Gastrocnemius medialis (tissue), 4 donors: Measurements from ENCODE around the gene TRIM28. TPM values are rescaled to one million over a fixed set of nuclear protein-coding genes. Genes with fewer than 3 reads are reported as not detected.
"Not testable (repeated sequence)": the region's sequence is repeated elsewhere in the genome, so short reads cannot be mapped to it uniquely, and the experiment has no call there.

Experiments used
- ATAC-seq, 2 donors: fragments of 150-250 bp; one replicate each; pipeline ENCODE4 v1.9.1; 2016
- DNase-seq, 2 donors: peaks; one replicate each; pipeline ENCODE4 v3.0.0-alpha.2; 2019
- H3K27ac ChIP-seq, 4 donors: fragments of 200-600 bp; sonication (generic); 1 replicate in 1 of 4; 2 replicates in 3 of 4; pipeline ENCODE4 v1.5.1; 2016 to 2018; ENCODE audit warnings: mild to moderate bottlenecking in 2 of 4, moderate library complexity in 1 of 4
- H3K27me3 ChIP-seq, 3 donors: fragments of 200-600 bp; sonication (generic) in 2 of 3; 1 replicate in 1 of 3; 2 replicates in 2 of 3; pipeline versions ENCODE4 v1.5.1 to v1.6.0; 2016 to 2019; ENCODE audit warnings: mild to moderate bottlenecking in 1 of 3, moderate library complexity in 1 of 3
- H3K36me3 ChIP-seq, 2 donors: fragments of 200-600 bp; sonication (generic) in 1 of 2; one replicate each; pipeline ENCODE4 v1.5.1; 2017 to 2018
- H3K4me1 ChIP-seq, 2 donors: fragments of 200-600 bp; sonication (generic) in 1 of 2; one replicate each; pipeline ENCODE4 v1.5.1; 2016 to 2017; ENCODE audit warnings: mild to moderate bottlenecking in 2 of 2
- H3K4me3 ChIP-seq, 4 donors: fragments of 200-600 bp; sonication (generic) in 3 of 4; 1 replicate in 1 of 4; 2 replicates in 3 of 4; pipeline ENCODE4 v1.5.1; 2016 to 2019; ENCODE audit warnings: mild to moderate bottlenecking in 2 of 4
- H3K9me3 ChIP-seq, 3 donors: fragments of 200-600 bp; sonication (generic) in 2 of 3; 1 replicate in 1 of 3; 2 replicates in 2 of 3; pipeline ENCODE4 v1.5.1; 2016 to 2019
- CTCF ChIP-seq, 5 experiments: fragments of 450-650 bp in 3 of 5; fragments of 200-600 bp in 2 of 5; sonication (generic) in 2 of 5; IDR thresholded peaks in 4 of 5; conservative IDR thresholded peaks in 1 of 5; 1 replicate in 4 of 5; 2 replicates in 1 of 5; pipeline ENCODE4 v1.5.1; 2016 to 2019; ENCODE audit warnings: antibody characterized with exemption in 5 of 5, mild to moderate bottlenecking in 3 of 5, moderate library complexity in 3 of 5
- POLR2A ChIP-seq, 2 donors: fragments of 450-650 bp; IDR thresholded peaks; one replicate each; pipeline ENCODE4 v1.6.1; 2017; ENCODE audit warnings: antibody characterized with exemption in 2 of 2, mild to moderate bottlenecking in 2 of 2, moderate library complexity in 2 of 2
- in situ Hi-C, 4 donors: fragments of 200-750 bp; cut with MboI; loops; one replicate each; pipeline versions ENCODE4 v1.15.0 to v1.8.0; 2017; ENCODE audit warnings: low sequenced_read_pairs in 4 of 4
- intact Hi-C: fragments of 100-400 bp; cut with DNase I; formaldehyde crosslinking; loops from one replicate; pipeline ENCODE4 v1.15.1; 2023; ENCODE audit warnings: low total_unique reads
- total RNA-seq, 4 donors: library from RNA; depleted of rRNA; stranded (reverse); fragments of >200 nt; gene quantifications; one replicate each; pipeline versions ENCODE4 v1.1.0 to v1.2.3, GENCODE V29; 2016

Gene TRIM28
- total RNA-seq, 4 donors from 2014 or later: 145 to 239 (median 191) TPM

GRCh38 chr19:58573658-58574164, 29.8 kb downstream of the TRIM28 start:
- in situ Hi-C loops (no loop called here), intact Hi-C loops (loop anchor here (1.0 kb wide), 3 partner anchors 14 to 29 kb away; partner anchors contain the start of genes CHMP2A and TRIM28)
- no peaks in the 10 kb centered on the region for H3K27me3 ChIP-seq
- DNase-seq (no peak), ATAC-seq (peak in 1 of 2 donors; percentile 0)
- TF ChIP-seq POLR2A (IDR thresholded peaks at IDR 0.05) (no peak), CTCF (IDR thresholded peaks at IDR 0.05 in 4 of 5, conservative IDR thresholded peaks at IDR 0.05 in 1 of 5) (no peak)
- no peaks in the 10 kb centered on the region for H3K9me3 ChIP-seq
- peak overlapping the region; percentile 70 to 85 (median 76) for H3K4me3 ChIP-seq
- H3K27ac ChIP-seq: peak overlapping the region; percentile 95 to 99 (median 98)
- peaks cover 0 to 22% of the 10 kb centered on the region in 2 donors for H3K36me3 ChIP-seq
- H3K4me1 ChIP-seq: peaks cover 18 to 24% of the 10 kb centered on the region in 2 donors

GRCh38 chr19:58575183-58576041, 31.5 kb downstream of the TRIM28 start:
- ATAC-seq: peak; percentile 49 to 59
- peaks cover 18 to 24% of the 10 kb centered on the region in 2 donors for H3K4me1 ChIP-seq

GRCh38 chr19:58577581-58577980, 33.7 kb downstream of the TRIM28 start:
- intact Hi-C loops, H3K27ac ChIP-seq, ATAC-seq, DNase-seq, in situ Hi-C loops, H3K27me3 ChIP-seq, H3K36me3 ChIP-seq, H3K9me3 ChIP-seq, H3K4me3 ChIP-seq: not testable (repeated sequence)
- peaks cover 12 to 18% of the 10 kb centered on the region in 2 donors for H3K4me1 ChIP-seq

More at GRCh38 chr19:58575183-58576041, 31.5 kb downstream of the TRIM28 start:
- Histone ChIP-seq H3K9me3 (no peaks in the 10 kb centered on the region), H3K36me3 (peaks cover 0 to 11% of the 10 kb centered on the region in 2 donors), H3K27ac (peak overlapping the region; percentile 95 to 99 (median 98)), H3K27me3 (no peaks in the 10 kb centered on the region), H3K4me3 (peak overlapping the region; percentile 87 to 98 (median 92))
- TF ChIP-seq POLR2A (IDR thresholded peaks at IDR 0.05): peak; percentile 56 to 71
- peak in 1 of 5 experiments; percentile 8 for TF ChIP-seq CTCF (IDR thresholded peaks at IDR 0.05 in 4 of 5, conservative IDR thresholded peaks at IDR 0.05 in 1 of 5)
- intact Hi-C loops (loop anchor here (1.0 kb wide), 2 partner anchors 76 to 167 kb away; partner anchors contain the start of gene ZNF584), in situ Hi-C loops (no loop called here)
- peak; percentile 75 to 79 for DNase-seq

GRCh38 chr19:58578012-58578925, 34.4 kb downstream of the TRIM28 start:
- in situ Hi-C loops: no loop called here
- no peaks in the 10 kb centered on the region for H3K27me3 ChIP-seq
- H3K27ac ChIP-seq: no peak overlapping the region

More at GRCh38 chr19:58578012-58578925, 34.4 kb downstream of the TRIM28 start:
- Histone ChIP-seq H3K36me3 (peaks cover 0 to 16% of the 10 kb centered on the region in 2 donors), H3K9me3 (no peaks in the 10 kb centered on the region), H3K4me1 (peaks cover 12 to 18% of the 10 kb centered on the region in 2 donors), H3K4me3 (no peak overlapping the region)
- peak in 1 of 2 donors; percentile 10 for DNase-seq
- intact Hi-C loops: no loop called here
- TF ChIP-seq CTCF (IDR thresholded peaks at IDR 0.05 in 4 of 5, conservative IDR thresholded peaks at IDR 0.05 in 1 of 5) (no peak), POLR2A (IDR thresholded peaks at IDR 0.05) (no peak)
- ATAC-seq: no peak
